ENCODE measurements around the gene EIF4B. TPM values are rescaled to one million over a fixed set of nuclear protein-coding genes. Genes with fewer than 3 reads are reported as not detected.
"Not testable (repeated sequence)": the region's sequence is repeated elsewhere in the genome, so short reads cannot be mapped to it uniquely, and the experiment has no call there.

The EIF4B gene
- total RNA-seq, 1 experiment from 2014 or later = 809 TPM

DNA sequence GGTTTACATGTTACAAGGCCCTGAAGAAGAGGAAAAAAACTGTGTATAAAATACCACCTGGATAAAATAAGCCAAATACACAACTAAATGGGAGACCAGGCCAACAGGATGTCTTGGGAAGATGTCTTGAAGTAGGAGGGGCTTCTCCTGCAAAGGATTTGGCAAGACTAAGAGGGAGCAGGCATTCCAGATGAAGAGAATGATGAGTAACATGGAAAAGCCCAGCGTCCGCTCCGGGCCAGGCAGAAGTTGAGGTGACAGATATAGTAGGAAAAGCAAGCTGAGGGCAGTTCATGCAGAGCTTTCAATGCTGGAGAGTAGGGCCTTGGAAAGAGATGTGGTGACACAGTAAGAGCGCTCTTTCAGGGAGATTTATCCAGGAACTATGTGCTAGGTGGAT, 16.1 kb upstream of the EIF4B start:
- RAD21 ChIA-PET (ENCODE audit: low non-redundant PET in 1 of 2, low total read pairs in 2 of 2, uncharacterized antibody in 2 of 2, unreplicated experiment in 2 of 2) = interaction anchor here in 1 of 2 experiments (0.6 kb wide), 1 partner anchor 412 kb away, joined by 3 read pairs; no protein-coding TSS in a partner anchor

DNA sequence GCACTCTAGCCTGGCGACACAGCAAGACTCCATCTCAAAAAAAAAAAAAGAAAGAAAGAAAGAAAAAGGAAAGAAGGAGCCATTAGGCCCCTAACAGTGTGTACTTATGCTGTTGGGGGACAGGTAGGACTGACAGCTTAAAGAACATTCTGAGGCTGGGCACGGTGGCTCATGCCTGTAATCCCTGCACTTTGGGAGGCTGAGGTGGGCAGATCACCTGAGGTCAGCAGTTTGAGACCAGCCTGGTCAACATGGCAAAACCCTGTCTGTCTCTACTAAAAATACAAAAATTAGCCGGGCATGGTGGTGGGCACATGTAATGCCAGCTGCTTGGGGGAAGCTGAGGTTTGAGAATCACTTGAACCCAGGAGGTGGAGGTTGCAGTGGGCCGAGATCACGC, 14.0 kb upstream of the EIF4B start:
- peak overlapping the region; percentile 54 for H3K9ac ChIP-seq (ENCODE audit: low read length)
- H2AFZ ChIP-seq (ENCODE audit: low read depth, low read length, poor library complexity, severe bottlenecking); BruUV-seq (replicated peaks); H4K20me1 ChIP-seq (ENCODE audit: insufficient read depth); DNase-seq (ENCODE audit: low read depth, low spot score); ATAC-seq; H3K9me3 ChIP-seq (ENCODE audit: control insufficient read depth in 1 of 2, insufficient read depth in 1 of 2, low read depth in 1 of 2, low read length in 2 of 2); H3K79me2 ChIP-seq (ENCODE audit: insufficient read depth, low read length); H3K9me2 ChIP-seq (ENCODE audit: insufficient read depth); H3K36me3 ChIP-seq (ENCODE audit: control insufficient read depth in 1 of 2, insufficient read depth in 2 of 2, low read length in 2 of 2); intact Hi-C loops (cut with micrococcal nuclease); H3K27me3 ChIP-seq (ENCODE audit: insufficient read depth, low read length): not testable (repeated sequence)
- POLR2A ChIA-PET = interaction anchor here (0.6 to 2.5 kb wide), 4 partner anchors 14 to 87 kb away, joined by 3 to 15 read pairs (median 5); partner anchors contain the start of genes EIF4B and KRT8
- H3K4me2 ChIP-seq (ENCODE audit: low read length) = peak overlapping the region; percentile 48
- CTCF ChIA-PET = interaction anchor here (1.3 kb wide), 1 partner anchor 11 kb away, joined by 5 read pairs; no protein-coding TSS in a partner anchor
- RAD21 ChIA-PET (ENCODE audit: low non-redundant PET in 1 of 2, low total read pairs in 2 of 2, uncharacterized antibody in 2 of 2, unreplicated experiment in 2 of 2) = interaction anchor here (0.5 to 0.7 kb wide), 2 partner anchors 62 to 408 kb away, joined by 3 read pairs; no protein-coding TSS in a partner anchor
- H3K4me1 ChIP-seq (ENCODE audit: control insufficient read depth in 1 of 2, insufficient read depth in 2 of 2, low read length in 2 of 2) = peaks cover 23 to 35% of the 10 kb centered on the region in 2 experiments
- H3K27ac ChIP-seq (ENCODE audit: low read depth, low read length) = peak overlapping the region; percentile 78; the same call in 1 of the 2 replicates
- peak overlapping the region in 1 of 2 experiments; percentile 2; a peak in 1 of 4 replicates for H3K4me3 ChIP-seq (replicated peaks in 1 of 2; ENCODE audit: low read depth in 1 of 2, low read length in 2 of 2)

More for the DNA sequence above, 16.1 kb upstream of the EIF4B start:
- Histone ChIP-seq H3K9me2 (ENCODE audit: insufficient read depth) (no peaks in the 10 kb centered on the region), H3K79me2 (ENCODE audit: insufficient read depth, low read length) (no peaks in the 10 kb centered on the region), H3K9ac (ENCODE audit: low read length) (no peak overlapping the region), H3K4me3 (replicated peaks in 1 of 2; ENCODE audit: low read depth in 1 of 2, low read length in 2 of 2) (no peak overlapping the region), H3K36me3 (ENCODE audit: control insufficient read depth in 1 of 2, insufficient read depth in 2 of 2, low read length in 2 of 2) (no peaks in the 10 kb centered on the region), H3K4me1 (ENCODE audit: control insufficient read depth in 1 of 2, insufficient read depth in 2 of 2, low read length in 2 of 2) (peaks cover 23 to 35% of the 10 kb centered on the region in 2 experiments), H2AFZ (ENCODE audit: low read depth, low read length, poor library complexity, severe bottlenecking) (no peak overlapping the region), H3K27me3 (ENCODE audit: insufficient read depth, low read length) (no peaks in the 10 kb centered on the region), H3K4me2 (ENCODE audit: low read length) (no peak overlapping the region), H3K27ac (ENCODE audit: low read depth, low read length) (no peak overlapping the region), H3K9me3 (ENCODE audit: control insufficient read depth in 1 of 2, insufficient read depth in 1 of 2, low read depth in 1 of 2, low read length in 2 of 2) (no peaks in the 10 kb centered on the region), H4K20me1 (ENCODE audit: insufficient read depth) (no peaks in the 10 kb centered on the region)
- ATAC-seq (no peak), DNase-seq (ENCODE audit: low read depth, low spot score) (no peak)
- TF ChIP-seq POLR2A (IDR thresholded peaks at IDR 0.05; ENCODE audit: borderline replicate concordance, extremely low read depth, insufficient read depth, insufficient read length) = no peak
- ChIA-PET CTCF (no interaction called here), POLR2A (no interaction called here)
- intact Hi-C loops (cut with micrococcal nuclease) = no loop called here
- BruUV-seq (replicated peaks) = no TSS peak

All from HCT116 (cell line).